ENCODE results near the gene NOL3.
A peak's percentile ranks its signal among the peaks of the same experiment; 100 is the strongest.

Gene NOL3

DNA sequence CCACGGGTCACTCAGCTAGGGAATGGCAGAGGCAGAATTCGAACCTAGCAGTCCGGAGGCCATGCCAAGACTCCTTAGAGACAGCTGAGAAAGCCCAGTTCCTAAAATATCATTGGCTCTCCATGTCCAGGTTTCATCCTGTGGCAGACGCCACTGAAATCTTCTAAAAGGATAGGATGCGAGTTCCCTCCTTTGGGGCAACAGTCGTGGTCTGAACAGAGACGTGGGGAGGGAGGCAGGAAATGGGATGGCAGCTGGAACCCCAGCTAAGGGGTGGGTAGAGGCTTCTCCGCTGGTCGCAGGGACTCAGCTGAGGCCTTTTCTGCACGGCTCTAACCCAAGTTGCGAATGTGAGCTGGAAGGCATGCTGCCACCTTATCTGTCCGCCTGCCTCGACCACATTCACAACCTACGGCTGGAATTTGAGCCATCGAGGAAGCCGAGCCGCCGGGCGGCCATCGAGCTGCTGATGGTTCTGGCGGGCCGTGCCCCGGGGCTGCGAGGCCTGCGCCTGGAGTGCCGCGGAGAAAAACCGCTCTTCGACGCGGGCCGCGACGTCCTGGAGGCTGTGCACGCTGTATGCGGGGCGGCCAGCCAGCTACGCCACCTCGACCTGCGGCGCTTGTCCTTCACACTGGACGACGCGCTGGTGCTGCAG lies 7.7 kb upstream of the NOL3 start:
- peak overlapping the region; percentile 43 for H3K4me3 ChIP-seq (ENCODE audit: low read depth, low read length)
- TF ChIP-seq, protein P1, sequence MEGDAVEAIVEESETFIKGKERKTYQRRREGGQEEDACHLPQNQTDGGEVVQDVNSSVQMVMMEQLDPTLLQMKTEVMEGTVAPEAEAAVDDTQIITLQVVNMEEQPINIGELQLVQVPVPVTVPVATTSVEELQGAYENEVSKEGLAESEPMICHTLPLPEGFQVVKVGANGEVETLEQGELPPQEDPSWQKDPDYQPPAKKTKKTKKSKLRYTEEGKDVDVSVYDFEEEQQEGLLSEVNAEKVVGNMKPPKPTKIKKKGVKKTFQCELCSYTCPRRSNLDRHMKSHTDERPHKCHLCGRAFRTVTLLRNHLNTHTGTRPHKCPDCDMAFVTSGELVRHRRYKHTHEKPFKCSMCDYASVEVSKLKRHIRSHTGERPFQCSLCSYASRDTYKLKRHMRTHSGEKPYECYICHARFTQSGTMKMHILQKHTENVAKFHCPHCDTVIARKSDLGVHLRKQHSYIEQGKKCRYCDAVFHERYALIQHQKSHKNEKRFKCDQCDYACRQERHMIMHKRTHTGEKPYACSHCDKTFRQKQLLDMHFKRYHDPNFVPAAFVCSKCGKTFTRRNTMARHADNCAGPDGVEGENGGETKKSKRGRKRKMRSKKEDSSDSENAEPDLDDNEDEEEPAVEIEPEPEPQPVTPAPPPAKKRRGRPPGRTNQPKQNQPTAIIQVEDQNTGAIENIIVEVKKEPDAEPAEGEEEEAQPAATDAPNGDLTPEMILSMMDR (IDR thresholded peaks at IDR 0.05; ENCODE audit: borderline replicate concordance, insufficient read depth, low read depth, low read length), result no peak

DNA sequence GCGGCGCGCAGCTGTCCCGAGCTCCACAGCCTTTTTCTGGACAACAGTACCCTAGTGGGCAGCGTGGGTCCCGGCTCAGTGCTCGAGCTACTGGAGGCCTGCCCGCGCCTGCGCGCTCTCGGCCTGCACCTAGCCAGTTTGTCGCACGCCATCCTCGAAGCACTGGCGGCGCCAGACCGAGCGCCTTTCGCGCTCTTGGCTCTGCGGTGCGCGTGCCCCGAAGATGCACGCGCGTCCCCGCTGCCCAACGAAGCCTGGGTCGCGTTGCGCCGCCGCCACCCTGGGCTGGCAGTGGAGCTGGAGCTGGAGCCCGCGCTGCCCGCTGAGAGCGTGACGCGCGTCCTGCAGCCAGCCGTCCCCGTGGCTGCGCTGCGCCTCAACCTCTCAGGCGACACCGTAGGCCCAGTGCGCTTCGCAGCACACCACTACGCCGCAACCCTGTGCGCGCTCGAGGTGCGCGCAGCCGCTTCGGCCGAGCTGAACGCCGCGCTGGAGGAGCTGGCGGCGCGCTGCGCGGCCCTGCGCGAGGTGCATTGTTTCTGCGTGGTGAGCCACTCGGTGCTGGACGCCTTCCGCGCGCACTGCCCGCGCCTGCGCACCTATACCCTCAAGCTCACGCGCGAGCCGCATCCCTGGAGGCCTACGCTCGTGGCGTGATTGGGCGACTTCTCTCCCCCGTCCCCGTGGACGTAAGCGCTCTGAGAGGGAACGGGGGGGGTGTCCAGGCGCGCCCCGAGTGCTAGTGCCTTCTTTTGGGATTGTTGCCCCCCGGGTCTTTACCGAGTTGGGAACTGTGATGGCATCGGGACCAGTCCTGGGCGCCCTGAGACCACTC lies 7.0 kb upstream of the NOL3 start:
- H3K4me3 ChIP-seq (ENCODE audit: low read depth, low read length), result peak overlapping the region; percentile 43
- TF ChIP-seq, protein P1 (IDR thresholded peaks at IDR 0.05; ENCODE audit: borderline replicate concordance, insufficient read depth, low read depth, low read length), result no peak

- TF ChIP-seq, protein P1 (IDR thresholded peaks at IDR 0.05; ENCODE audit: borderline replicate concordance, insufficient read depth, low read depth, low read length), result no peak
- H3K4me3 ChIP-seq (ENCODE audit: low read depth, low read length), result no peak overlapping the region
Measured at GRCh38 chr16:67163999-67164558, 6.3 kb upstream of the NOL3 start.

DNA sequence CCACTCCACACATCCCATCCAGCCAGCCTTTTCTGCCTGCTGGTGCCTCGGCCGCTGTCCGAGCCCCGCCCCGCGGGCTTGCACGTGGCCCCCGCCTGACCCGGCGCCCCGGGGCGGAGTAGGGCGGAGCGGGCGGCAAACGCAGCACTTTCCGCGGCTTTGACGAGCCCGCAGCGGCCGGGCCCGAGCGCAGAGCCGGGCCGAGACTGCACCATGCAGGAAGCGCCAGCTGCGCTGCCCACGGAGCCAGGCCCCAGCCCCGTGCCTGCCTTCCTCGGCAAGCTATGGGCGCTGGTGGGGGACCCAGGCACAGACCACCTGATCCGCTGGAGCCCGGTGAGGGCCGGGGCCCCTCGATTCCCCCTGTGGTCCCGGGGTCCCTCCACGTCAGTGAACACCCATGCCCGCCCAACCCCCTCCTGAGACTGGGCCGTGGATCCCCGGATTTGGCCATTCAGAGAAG lies 5.7 kb upstream of the NOL3 start, which contains the start of gene HSF4:
TSS of gene HSF4 (plus strand) at position 147 of the 463 bp plus-strand sequence. CDS start at position 214, 67 bp downstream.
- TF ChIP-seq, protein P1 (IDR thresholded peaks at IDR 0.05; ENCODE audit: borderline replicate concordance, insufficient read depth, low read depth, low read length), result no peak
- peak within 1 kb of the TSS; percentile 43 for H3K4me3 ChIP-seq (ENCODE audit: low read depth, low read length)

DNA sequence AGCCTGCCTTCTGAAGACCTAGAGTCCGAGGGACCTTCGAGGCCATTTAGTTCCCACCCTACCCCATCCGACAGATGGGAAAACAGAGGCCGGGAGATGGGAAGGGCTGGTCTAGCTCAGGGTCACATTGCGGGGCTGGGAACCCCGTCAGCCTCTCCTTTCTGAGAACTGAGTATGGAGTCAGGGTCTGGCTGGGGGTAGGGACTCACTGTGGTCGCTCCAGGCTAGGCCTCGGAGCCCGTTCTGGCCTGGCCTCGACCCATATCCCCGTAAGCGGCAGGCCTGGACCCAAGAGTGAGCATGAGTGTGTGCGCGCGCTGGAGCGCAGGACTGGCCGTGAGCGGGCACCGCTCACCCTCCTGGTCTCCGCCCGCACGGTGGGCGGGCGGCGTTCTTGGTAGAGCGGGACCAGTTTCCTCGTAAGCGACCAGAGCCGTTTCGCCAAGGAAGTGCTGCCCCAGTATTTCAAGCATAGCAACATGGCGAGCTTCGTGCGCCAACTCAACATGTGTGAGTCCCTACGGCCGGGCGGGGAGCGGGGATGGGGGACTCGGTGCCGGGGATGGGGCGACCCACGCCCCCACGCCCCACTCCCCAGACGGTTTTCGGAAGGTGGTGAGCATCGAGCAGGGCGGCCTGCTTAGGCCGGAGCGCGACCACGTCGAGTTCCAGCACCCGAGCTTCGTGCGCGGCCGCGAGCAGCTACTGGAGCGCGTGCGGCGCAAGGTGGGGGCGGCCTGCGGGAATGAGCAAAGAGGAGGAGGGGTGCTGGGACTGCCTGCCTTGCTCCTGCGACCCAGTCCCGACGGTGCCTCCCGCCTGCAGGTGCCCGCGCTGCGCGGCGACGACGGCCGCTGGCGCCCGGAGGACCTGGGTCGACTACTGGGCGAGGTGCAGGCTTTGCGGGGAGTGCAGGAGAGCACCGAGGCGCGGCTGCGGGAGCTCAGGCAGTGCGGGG lies 4.9 kb upstream of the NOL3 start:
- TF ChIP-seq, protein P1 (IDR thresholded peaks at IDR 0.05; ENCODE audit: borderline replicate concordance, insufficient read depth, low read depth, low read length), result no peak
- no peak overlapping the region for H3K4me3 ChIP-seq (ENCODE audit: low read depth, low read length)

- TF ChIP-seq, protein P1 (IDR thresholded peaks at IDR 0.05; ENCODE audit: borderline replicate concordance, insufficient read depth, low read depth, low read length), result no peak
- H3K4me3 ChIP-seq (ENCODE audit: low read depth, low read length), result no peak overlapping the region
Measured at GRCh38 chr16:67166110-67166547, 4.2 kb upstream of the NOL3 start.
